Stimulated activated naive CD4-positive, alpha-beta T cell treated with Interleukin-2 at 50 U/mL for 16 hours (primary cell): ENCODE results near the gene ANKRD53.
"Not testable (repeated sequence)": the region's sequence is repeated elsewhere in the genome, so short reads cannot be mapped to it uniquely, and the experiment has no call there.

ENCODE experiments used
- DNase-seq: peaks from one replicate; lab custom pipeline; 2025; lab: John Stamatoyannopoulos, UW

The ANKRD53 gene

DNA sequence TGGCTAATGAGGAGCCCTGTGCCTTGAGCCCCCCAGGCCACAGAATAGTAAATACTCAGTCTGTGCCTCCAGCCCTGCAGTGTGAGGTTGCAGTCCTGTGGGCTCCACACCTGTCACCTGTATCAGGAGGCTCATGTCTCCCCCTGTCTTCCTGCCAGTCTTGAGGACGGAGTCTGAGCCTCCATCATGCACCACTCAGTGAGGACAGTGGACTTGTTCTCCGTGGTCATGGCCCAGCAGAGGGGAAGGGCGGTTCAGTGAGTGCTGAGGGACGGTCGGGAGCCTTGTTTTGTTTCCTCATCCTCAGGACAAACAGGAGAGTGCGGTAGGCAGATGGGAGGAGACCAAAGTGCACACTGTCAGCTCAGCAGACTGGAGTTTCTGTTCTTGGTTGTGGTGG is 33.4 kb downstream of the ANKRD53 start:
- not testable (repeated sequence) for DNase-seq

DNA sequence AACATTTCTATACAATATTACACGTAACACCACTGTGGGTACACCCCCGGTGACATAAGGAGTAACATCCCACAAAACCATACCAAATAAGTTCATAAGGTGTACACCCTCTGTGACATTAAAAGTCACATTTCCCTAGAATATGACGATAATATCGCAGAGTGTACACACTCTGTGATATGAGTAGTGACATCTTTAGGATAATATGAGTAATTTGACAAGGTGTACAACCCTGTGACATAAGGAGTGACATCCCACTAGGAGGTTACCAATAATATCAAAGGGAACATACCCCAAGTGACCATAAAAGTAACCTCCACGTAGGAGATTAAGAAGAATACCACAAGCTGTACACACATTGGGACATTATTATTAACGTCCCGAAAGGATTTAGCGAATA is 40.2 kb downstream of the ANKRD53 start:
- no peak for DNase-seq

DNA sequence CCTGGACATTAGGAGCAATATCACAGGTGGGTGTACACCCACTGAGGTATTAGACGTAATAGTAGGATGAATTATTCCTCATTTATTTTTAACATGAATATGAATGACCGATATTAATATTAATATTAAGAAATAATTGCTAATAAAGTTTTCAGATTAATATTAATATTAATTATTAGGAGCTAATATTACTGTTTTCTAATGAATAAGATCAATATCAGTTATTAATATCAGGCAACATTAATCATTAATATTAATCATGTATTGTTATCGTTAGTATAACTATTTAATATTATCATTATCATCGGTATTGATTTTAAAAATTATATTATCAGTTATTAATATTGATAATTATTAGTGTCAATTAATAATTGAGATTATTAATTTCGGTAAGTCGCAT is 41.6 kb downstream of the ANKRD53 start:
- DNase-seq: not testable (repeated sequence)

DNA sequence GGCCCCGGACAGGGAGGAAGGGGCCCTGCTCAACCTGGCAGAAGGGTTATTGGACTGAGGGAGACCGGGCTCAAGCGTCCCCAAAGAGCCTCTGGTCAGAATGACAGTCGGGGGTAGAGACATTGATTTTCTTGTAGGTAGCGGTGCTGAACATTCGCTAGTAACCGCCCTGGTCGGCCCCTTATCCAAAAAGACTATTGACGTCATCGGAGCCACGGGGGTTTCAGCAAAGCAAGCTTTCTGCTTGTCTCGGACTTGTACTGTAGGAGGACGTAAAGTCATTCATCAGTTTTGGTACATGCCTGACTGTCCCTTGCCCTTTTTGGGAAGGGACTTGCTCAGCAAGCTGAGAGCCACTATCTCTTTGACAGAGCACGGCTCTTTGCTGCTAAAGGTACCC is 43.0 kb downstream of the ANKRD53 start:
- not testable (repeated sequence) for DNase-seq

DNA sequence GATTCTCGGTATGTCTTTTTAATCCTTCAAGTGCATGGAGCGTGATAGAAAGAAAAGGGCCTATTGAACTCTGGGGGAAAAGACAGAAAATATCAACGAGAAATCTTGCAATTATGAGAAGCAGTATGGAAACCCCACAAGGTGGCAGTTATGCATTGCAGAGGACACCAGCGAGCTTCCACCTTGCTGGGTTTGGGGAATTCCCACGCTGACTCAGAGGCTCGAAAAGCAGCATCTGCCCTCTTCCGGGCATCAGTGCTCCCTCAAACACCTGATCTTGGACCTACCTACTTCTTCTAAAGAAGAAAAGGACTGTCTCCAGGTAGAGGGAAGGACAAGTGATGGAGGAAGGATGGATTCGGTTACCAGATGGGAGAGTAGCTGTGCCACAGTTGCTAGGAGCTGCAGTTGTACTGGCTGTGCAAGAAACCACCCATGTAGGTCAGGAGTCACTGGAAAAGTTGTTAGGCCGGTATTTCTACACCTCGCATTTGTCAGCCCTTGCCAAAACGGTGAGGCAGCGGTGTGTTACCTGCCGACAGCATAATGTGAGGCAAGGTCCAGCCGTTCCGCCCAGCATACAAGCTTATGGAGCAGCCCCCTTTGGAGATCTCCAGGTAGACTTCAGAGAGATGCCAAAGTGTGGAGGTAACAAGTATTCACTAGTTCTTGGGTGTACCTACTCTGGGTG is 45.3 kb downstream of the ANKRD53 start:
- DNase-seq: peak; percentile 69
